Glomerular endothelial cell (primary cell): Measurements from ENCODE around the gene TPX2. TPM values are rescaled to one million over a fixed set of nuclear protein-coding genes. Genes with fewer than 3 reads are reported as not detected.
"Not testable (repeated sequence)": the region's sequence is repeated elsewhere in the genome, so short reads cannot be mapped to it uniquely, and the experiment has no call there.

Source experiments
- DNase-seq: peaks from one replicate; pipeline ENCODE4 v3.0.0-alpha.2; 2011; ENCODE audit warnings: low read depth, low spot score; ENCODE audit errors: extremely low read depth
- total RNA-seq: library from RNA; depleted of rRNA; stranded (reverse); fragments of >200 nt; gene quantifications from 2 replicates; pipeline ENCODE4 v1.2.3, GENCODE V29; 2015

TPX2 gene
- total RNA-seq, 1 donor from 2014 or later, result 31.0 TPM

DNA sequence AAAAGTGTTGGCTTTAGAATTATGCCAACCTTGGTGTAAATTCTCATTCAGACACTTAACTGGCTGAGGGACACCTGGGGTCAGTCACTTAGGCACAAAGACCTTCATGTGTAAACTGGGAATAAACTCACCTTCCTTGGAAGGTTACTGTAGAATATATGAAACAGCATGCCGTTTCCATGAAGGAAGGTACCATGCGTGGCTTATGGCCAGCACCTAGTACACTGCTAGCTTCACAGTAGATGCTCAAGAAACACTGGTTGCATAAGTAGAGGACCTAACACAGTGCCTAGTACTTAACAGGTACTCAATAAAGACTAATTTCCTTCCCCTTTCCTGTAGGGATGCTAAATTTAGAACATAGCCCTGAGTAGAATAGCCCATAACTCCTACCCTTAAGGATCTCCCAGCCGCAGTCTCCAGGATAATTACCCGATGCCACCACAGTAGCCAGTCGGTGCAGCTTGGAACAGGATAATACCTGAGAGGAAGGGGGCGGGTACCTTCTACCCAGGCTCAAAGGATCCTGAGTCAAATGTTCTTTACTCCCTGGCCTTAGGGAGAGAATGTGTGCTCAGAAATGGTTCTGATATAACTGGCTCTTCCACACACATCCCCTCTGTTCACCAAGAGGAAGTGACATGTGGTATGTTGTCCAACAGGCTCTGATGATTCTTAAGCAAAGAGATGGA lies 20.0 kb upstream of the TPX2 start:
- DNase-seq, result no peak

- no peak for DNase-seq
Observed at GRCh38 chr20:31719644-31720485, 19.2 kb upstream of the TPX2 start.

GRCh38 chr20:31720486-31721407 lies 18.3 kb upstream of the TPX2 start:
- no peak for DNase-seq

- no peak for DNase-seq
Observed at GRCh38 chr20:31721408-31722256, 17.5 kb upstream of the TPX2 start.

GRCh38 chr20:31722257-31723068 lies 16.6 kb upstream of the TPX2 start, which contains the start of gene BCL2L1:
Gene BCL2L1 (minus strand): TSS chr20:31722868. CDS start chr20:31722218, 650 bp downstream.
- no peak for DNase-seq

- DNase-seq, result no peak
Observed at GRCh38 chr20:31723069-31723318, 16.1 kb upstream of the TPX2 start.

DNA sequence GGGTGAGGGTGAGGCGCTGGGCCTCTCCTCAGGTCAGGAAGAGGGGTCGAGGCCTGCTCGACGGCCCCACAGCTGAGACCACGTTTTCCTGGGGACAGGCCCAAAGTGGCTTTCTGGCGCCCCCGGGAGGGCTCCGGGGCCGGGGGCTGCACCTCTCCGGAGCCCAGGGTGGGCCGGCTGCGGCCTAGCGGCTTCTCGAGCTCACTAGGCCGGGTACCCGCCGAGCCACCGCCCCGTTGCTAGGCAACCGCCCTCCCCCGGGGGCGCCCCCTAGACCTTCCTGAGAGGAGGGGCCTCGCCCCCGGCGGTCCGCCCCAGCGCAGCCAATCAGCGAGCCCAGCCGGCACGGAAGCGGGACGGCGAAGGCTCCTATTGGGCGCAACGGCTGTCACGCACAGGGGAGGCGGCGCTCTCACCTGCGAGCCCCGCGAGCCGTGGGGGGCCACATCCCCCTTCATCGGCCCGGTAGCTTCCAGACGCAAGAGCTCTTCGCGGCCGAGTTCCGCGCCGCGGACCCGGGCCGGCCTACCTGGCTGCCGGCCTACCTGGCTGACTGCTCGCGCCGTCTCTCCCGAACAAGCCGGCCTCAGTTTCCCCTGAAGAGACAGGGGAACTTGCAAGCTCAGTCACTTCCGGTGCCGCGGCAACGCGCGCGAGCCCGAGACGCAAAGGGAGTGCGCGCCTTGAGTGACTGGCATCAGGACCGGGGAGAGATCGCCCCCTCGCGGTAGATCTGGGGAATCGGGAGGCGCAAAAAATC lies 15.6 kb upstream of the TPX2 start:
- no peak for DNase-seq

DNA sequence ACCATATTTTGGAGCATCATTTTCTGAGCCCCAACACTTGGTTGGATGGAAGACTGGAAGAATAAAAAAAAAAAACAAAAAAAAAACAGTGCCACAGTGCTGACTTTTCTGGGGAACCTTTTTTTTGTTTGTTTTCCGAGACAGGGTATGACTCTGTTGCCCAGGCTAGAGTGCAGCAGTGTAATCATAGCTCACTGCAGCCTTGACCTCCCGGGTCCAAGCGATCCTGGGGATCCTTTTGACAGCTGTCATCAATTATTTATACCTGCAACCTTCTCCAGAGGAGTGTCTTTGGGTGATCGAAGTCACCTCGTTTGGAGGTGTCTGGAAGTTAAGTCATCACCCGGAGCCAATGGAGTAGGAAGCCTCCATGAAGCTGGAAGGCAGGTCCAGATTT lies 7.8 kb upstream of the TPX2 start:
- DNase-seq, result no peak

- no peak for DNase-seq
Observed at GRCh38 chr20:31739550-31739977, 474 bp downstream of the TPX2 start.

DNA sequence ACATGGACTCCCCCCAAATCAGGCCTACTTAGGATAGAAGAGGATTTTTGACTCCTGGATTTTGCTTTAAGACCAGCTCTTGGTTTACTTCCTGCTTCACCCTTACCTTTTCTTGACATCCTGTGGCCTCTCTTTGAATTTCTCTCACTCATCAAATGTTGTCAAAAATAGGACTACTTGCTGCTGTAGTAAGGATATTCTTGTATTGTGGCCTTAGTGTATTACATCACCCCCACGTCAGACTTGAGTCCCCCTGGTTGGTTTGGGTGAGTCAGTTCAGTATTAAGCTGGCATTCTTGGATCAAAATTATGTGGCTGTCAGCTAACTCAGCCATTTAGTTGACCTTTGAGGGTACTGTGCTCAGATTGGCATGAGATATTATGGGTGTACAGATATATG lies 1.1 kb downstream of the TPX2 start:
- no peak for DNase-seq

DNA sequence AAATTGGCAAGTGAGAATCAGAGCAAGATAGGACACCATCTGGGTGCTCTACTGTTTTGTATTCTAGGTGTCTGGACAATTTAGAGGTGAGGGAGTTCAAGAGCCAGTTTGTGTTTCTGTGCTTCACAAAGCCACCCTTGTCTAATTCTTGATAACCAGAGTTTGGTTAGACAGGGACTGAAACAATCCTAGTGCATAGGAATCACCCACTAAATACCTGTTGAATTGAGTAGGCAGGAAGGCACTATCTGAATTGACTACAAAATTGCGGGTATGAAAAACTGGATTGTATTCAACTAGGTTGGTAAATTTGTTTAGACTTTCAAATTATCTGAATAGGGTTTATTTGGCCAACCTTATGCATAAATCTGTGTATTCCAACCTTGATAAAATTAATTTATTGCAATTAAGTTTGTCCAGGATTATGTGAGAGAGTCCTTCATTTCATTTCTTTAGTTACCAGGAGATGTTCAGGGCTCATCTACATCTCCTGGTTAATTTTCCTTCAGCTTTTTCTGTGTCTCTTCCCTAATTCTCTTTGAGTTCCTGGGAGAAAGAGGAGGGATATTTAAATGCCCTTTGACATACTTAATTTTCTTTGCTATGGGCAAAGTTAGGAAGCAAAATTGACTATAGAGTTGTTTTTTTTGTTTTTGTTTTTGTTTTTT lies 1.7 kb downstream of the TPX2 start:
- no peak for DNase-seq

DNA sequence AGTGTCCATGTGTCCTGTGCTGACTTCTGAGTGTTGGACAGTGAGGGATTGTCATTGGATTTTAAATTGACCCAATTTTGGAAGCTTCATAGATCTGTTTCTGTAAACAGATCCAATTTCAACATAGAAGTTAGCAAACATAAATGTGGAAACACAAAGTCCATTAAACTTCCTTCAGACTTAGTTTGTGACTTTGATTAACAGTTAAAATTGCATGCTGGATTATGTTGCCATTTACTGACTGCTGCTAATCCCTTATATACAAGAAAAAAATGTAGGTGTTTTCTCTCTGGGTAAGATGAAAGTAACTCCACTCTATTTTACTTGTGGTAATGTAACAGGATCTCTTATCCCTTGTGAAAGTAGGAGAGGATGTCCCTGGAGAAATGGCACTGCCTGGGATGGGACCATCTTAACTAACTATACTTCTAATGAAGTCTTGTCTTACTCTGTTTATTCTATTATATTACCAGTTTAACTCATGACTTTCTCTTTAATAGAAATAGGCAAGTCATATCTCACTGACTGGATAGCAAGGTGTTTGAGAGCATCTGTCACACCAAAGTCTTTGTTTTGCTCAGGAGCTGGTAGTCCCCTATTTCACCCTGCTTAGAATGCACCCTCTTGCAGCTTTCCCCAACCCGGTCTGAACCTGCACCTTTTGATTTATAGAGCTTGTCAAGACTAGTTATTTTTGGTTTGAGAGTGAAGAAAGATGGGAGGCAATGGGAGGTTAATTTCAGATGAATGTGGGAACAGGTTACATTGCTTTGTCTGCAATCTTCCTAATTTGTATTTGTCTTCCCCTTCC lies 7.2 kb downstream of the TPX2 start:
- DNase-seq, result no peak

GRCh38 chr20:31747028-31747427 lies 7.9 kb downstream of the TPX2 start:
- not testable (repeated sequence) for DNase-seq

DNA sequence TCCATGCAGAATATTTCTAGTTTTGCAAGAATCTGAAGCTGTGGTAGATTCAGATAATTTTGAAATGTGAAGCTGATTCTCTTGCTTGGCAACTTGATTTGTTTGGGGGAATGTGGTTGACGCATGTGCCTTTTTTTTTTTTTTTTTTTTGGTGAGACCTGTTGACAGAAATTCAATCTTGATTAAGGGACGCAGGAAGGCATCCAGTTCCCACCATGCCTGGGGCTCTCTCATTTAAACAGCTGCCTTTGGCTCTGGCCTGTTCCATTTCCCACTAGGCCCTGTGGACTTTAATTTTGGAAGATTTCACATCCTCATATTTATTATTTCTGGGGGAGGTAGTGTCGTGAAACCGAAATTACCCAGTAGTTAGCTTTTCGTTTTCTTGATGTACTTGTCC lies 8.6 kb downstream of the TPX2 start:
- no peak for DNase-seq

DNA sequence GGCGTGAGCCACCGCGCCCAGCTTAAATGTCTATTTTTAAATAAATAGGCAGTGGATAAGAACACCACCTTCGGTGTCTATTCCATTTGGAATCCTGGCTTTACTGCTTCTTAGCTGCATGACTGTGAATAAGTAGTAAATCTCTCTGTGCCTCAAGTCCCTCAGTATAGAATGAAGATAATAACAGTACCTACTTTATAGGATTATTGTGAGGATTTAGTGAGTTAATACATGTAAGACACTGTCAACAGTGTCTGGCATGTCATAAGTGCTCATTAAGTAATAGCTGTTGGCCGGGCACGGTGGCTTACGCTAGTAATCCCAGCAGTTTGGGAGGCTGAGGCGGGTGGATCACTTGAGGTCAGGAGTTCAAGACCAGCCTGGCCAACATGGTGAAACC lies 10.1 kb downstream of the TPX2 start:
- no peak for DNase-seq

- DNase-seq, result no peak
Observed at GRCh38 chr20:31751126-31751525, 12.0 kb downstream of the TPX2 start.

DNA sequence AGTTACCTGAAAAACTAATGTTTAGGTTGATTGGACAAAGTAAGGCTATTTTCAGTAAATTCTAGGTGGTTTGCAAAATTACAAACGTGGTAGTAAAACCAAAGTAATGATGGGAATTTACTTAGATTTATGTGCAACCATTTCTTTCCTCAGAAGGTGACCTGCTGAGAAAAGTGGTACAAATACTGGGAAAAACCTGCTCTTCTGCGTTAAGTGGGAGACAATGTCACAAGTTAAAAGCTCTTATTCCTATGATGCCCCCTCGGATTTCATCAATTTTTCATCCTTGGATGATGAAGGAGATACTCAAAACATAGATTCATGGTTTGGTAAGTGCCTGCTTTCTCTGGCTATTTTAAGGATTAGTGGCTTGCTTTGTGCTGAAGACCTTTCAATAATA lies 18.2 kb downstream of the TPX2 start:
- no peak for DNase-seq
